ENCODE data around the gene TMEM132C. TPM values are rescaled to one million over a fixed set of nuclear protein-coding genes. Genes with fewer than 3 reads are reported as not detected.

The TMEM132C gene
- polyA plus RNA-seq, 1 donor = 1.3 TPM

DNA sequence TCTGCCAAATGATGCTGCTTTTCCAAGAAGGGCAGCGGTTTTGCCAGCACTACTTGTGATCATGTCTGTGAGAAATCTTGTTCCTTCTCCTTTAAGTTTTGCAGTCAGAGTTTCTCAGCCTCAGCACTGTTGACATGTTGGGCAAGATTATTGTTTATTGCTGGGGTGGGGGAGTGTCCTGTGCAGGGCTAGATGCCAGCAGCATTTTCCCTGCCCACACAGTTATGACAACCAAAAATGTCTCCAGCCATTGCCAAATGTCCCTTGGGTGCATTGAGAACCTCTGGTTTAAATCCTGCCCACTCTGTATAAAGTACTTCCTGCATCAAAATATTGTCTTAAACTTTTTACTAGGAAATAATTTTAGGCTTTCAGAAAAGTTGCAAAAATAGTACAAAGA, 20.0 kb downstream of the TMEM132C start:
- no CpG with 5 or more reads among the region's 1 CpG for WGBS (ENCODE audit: insufficient coverage, low lambda C conversion rate)
- Histone ChIP-seq H3K27ac (ENCODE audit: low read length) (no peak overlapping the region), H3K4me1 (ENCODE audit: control insufficient read depth, insufficient read depth, low read length) (no peaks in the 10 kb centered on the region), H3K4me3 (ENCODE audit: low read length) (no peak overlapping the region), H3K27me3 (ENCODE audit: control insufficient read depth, insufficient read depth, low read length) (no peaks in the 10 kb centered on the region), H3K9me3 (ENCODE audit: control insufficient read depth, low read depth, low read length) (no peaks in the 10 kb centered on the region), H3K36me3 (ENCODE audit: control insufficient read depth, insufficient read depth, low read length) (no peaks in the 10 kb centered on the region)
- DNase-seq = no peak

DNA sequence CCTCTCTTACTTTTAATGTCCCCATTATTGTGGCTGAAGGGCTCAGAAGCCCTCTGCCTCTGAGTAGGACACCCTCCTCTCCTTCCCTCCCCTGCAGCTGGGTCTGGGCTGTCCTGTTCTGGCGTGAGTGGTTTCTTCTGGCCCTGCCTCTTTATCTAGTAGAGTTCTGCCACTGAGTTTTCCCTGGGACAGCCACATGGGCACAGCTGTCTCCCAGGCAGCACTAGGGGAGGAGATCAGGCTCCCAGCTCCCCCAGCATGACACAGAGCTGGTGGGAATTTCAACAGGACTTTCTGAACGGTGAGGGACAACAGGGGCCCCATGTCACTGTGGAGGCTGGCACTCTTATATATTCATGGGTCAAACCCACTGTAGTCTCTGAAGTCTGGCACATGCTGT, 21.4 kb downstream of the TMEM132C start:
- Histone ChIP-seq H3K27ac (ENCODE audit: low read length) (no peak overlapping the region), H3K4me1 (ENCODE audit: control insufficient read depth, insufficient read depth, low read length) (no peaks in the 10 kb centered on the region), H3K4me3 (ENCODE audit: low read length) (no peak overlapping the region), H3K27me3 (ENCODE audit: control insufficient read depth, insufficient read depth, low read length) (no peaks in the 10 kb centered on the region), H3K36me3 (ENCODE audit: control insufficient read depth, insufficient read depth, low read length) (no peaks in the 10 kb centered on the region), H3K9me3 (ENCODE audit: control insufficient read depth, low read depth, low read length) (no peaks in the 10 kb centered on the region)
- no CpG with 5 or more reads among the region's 2 CpGs for WGBS (ENCODE audit: insufficient coverage, low lambda C conversion rate)
- no peak for DNase-seq

DNA sequence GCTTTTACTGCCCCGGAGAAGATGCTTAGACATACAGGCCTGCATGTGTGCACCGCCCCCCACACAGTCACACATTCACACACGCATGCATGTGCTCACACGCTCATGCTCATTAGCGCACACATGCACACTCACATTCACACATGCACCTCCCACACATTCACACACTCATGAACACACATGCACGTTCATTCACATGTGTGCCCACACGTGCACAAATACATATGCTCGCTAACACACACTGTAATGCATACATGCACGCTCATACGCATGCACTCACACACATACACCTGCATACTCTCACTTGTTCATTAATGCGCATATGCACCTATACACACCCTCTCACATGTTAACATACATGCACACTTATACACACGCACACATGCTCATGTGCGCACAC, 21.9 kb downstream of the TMEM132C start:
- H3K27ac ChIP-seq (ENCODE audit: low read length) = no peak overlapping the region
- no peaks in the 10 kb centered on the region for H3K9me3 ChIP-seq (ENCODE audit: control insufficient read depth, low read depth, low read length)
- no peaks in the 10 kb centered on the region for H3K36me3 ChIP-seq (ENCODE audit: control insufficient read depth, insufficient read depth, low read length)
- no peaks in the 10 kb centered on the region for H3K27me3 ChIP-seq (ENCODE audit: control insufficient read depth, insufficient read depth, low read length)
- DNase-seq = no peak
- H3K4me3 ChIP-seq (ENCODE audit: low read length) = no peak overlapping the region
- WGBS (ENCODE audit: insufficient coverage, low lambda C conversion rate) = 93% methylated on average over 3 of the region's 13 CpGs
- H3K4me1 ChIP-seq (ENCODE audit: control insufficient read depth, insufficient read depth, low read length) = no peaks in the 10 kb centered on the region

DNA sequence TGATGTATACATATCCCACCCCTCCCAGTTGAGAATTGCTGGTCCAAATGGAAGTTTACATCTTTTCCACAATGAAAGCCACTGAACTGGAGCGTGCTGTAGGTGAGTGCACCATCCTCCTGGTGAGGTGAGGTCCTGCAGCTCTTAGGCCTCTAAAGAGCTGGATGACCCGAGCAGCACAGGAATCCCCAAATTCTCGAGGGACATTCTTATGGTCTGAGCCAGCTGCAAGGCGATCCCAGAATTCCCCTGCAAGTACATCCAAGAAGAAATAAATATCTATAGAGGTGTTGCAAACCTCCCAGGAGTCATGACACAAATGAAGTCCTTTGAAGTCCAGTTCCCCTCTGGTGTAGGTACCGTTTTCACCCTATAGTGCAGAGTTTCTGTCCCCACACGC, 24.0 kb downstream of the TMEM132C start:
- no CpG with 5 or more reads among the region's 6 CpGs for WGBS (ENCODE audit: insufficient coverage, low lambda C conversion rate)
- no peaks in the 10 kb centered on the region for H3K36me3 ChIP-seq (ENCODE audit: control insufficient read depth, insufficient read depth, low read length)
- no peaks in the 10 kb centered on the region for H3K27me3 ChIP-seq (ENCODE audit: control insufficient read depth, insufficient read depth, low read length)
- H3K4me1 ChIP-seq (ENCODE audit: control insufficient read depth, insufficient read depth, low read length) = no peaks in the 10 kb centered on the region
- no peak overlapping the region for H3K4me3 ChIP-seq (ENCODE audit: low read length)
- no peak overlapping the region for H3K27ac ChIP-seq (ENCODE audit: low read length)
- H3K9me3 ChIP-seq (ENCODE audit: control insufficient read depth, low read depth, low read length) = no peaks in the 10 kb centered on the region
- DNase-seq = no peak

DNA sequence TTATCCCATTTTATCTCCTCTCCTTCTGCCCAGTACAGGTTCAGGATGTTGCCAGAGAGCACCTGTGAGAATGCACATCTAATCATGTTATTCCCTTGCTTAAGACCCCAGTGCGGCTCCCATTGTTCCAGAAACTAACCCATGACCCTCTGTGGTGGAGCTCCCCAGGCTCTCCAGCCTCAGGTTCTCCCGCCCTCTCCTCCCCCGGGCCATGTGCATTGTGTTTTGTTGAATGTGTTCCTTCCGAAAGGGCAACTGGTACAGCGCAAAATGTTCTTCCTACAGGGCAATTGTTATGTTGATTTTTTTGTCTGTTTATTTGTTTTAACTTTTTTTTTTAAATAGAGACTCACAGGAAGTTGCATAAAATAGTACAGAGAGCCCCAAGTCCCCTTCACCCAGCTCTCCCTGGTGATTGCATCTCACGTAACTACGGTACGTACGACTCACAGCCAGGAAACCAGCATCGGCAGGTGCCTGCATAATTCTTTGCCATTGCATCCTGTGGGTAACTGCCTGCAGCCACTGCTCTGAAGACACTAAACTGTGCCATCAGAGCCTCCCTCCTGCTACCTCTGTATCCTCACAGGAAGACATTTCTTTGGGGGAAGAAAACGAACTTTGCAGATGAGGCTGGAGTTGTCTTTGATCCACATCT, 31.2 kb downstream of the TMEM132C start:
- Histone ChIP-seq H3K4me3 (ENCODE audit: low read length) (no peak overlapping the region), H3K36me3 (ENCODE audit: control insufficient read depth, insufficient read depth, low read length) (no peaks in the 10 kb centered on the region), H3K4me1 (ENCODE audit: control insufficient read depth, insufficient read depth, low read length) (no peaks in the 10 kb centered on the region), H3K9me3 (ENCODE audit: control insufficient read depth, low read depth, low read length) (no peaks in the 10 kb centered on the region), H3K27me3 (ENCODE audit: control insufficient read depth, insufficient read depth, low read length) (no peaks in the 10 kb centered on the region), H3K27ac (ENCODE audit: low read length) (no peak overlapping the region)
- no CpG with 5 or more reads among the region's 11 CpGs for WGBS (ENCODE audit: insufficient coverage, low lambda C conversion rate)
- no peak for DNase-seq

DNA sequence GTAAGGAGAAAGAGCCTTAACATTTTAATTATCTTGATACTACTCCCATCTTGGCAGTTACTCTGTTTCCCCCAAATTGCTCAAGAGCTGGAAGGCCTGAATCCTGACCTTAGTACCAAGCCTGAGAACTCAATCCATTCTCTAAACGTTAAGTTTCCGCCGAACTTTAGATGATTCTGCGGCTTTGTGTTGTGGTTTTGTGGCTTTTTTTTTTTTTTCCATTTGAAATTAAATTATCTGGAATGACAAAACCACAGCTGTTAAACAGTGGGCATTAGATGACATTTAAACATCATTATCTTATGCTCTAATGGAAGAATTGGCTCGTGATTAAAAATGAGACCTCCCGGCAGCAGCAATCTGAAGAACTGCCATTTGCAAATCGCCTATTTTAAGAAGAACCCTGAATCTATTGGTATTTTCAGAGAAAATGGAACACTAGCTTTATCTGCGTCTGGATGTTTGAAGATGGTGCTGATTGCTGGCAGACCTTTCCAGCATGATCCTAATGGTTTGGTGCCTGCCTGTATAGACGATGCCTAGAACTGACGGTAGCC, 38.4 kb downstream of the TMEM132C start:
- DNase-seq = no peak
- Histone ChIP-seq H3K4me3 (ENCODE audit: low read length) (no peak overlapping the region), H3K36me3 (ENCODE audit: control insufficient read depth, insufficient read depth, low read length) (no peaks in the 10 kb centered on the region), H3K9me3 (ENCODE audit: control insufficient read depth, low read depth, low read length) (no peaks in the 10 kb centered on the region), H3K27ac (ENCODE audit: low read length) (no peak overlapping the region), H3K27me3 (ENCODE audit: control insufficient read depth, insufficient read depth, low read length) (no peaks in the 10 kb centered on the region), H3K4me1 (ENCODE audit: control insufficient read depth, insufficient read depth, low read length) (no peaks in the 10 kb centered on the region)
- 100% methylated on average over 1 of the region's 10 CpGs for WGBS (ENCODE audit: insufficient coverage, low lambda C conversion rate)

DNA sequence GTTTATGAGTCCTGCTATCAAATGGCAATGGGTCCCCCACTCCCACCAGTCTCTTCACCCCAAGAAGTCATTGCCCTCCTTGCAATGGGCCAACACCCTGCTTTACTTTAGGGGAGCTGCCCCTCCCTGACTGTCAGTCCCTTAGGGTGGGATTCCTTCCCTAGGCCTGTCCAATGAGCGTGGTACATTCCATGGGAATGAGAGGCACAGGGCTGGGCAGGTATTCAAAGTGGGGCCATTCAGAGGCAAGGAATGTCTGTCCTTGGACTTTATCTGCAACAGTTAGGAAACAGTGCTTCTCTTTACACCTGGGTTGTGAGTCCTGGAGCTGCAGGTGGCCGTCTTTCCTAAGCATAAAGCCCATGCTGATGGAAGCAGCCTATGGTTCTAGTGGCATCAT, 40.8 kb downstream of the TMEM132C start:
- no CpG with 5 or more reads among the region's 2 CpGs for WGBS (ENCODE audit: insufficient coverage, low lambda C conversion rate)
- no peak overlapping the region for H3K4me3 ChIP-seq (ENCODE audit: low read length)
- H3K9me3 ChIP-seq (ENCODE audit: control insufficient read depth, low read depth, low read length) = no peaks in the 10 kb centered on the region
- DNase-seq = no peak
- H3K27ac ChIP-seq (ENCODE audit: low read length) = no peak overlapping the region
- no peaks in the 10 kb centered on the region for H3K4me1 ChIP-seq (ENCODE audit: control insufficient read depth, insufficient read depth, low read length)
- no peaks in the 10 kb centered on the region for H3K27me3 ChIP-seq (ENCODE audit: control insufficient read depth, insufficient read depth, low read length)
- H3K36me3 ChIP-seq (ENCODE audit: control insufficient read depth, insufficient read depth, low read length) = no peaks in the 10 kb centered on the region

DNA sequence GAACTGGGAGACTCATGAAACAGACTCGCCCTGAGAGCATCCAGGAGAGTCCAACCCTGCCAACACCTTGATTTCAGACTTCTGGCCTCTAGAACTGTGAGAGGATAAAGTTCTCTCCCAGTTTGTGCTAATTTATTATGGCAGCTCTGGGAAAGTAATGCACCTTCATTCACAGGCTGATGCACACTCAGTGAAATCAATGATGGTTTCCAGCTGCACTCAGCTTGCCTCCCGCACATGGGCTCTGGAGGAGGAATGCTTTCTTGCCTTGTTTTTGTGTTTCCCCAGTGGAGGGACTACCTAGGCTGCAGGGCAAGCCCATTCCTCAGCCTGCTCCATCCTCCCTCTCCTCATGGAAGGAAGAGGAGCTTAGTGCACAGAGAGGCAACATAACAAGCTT, 45.7 kb downstream of the TMEM132C start:
- H3K9me3 ChIP-seq (ENCODE audit: control insufficient read depth, low read depth, low read length) = no peaks in the 10 kb centered on the region
- no peaks in the 10 kb centered on the region for H3K27me3 ChIP-seq (ENCODE audit: control insufficient read depth, insufficient read depth, low read length)
- no peaks in the 10 kb centered on the region for H3K4me1 ChIP-seq (ENCODE audit: control insufficient read depth, insufficient read depth, low read length)
- H3K27ac ChIP-seq (ENCODE audit: low read length) = no peak overlapping the region
- no peak for DNase-seq
- H3K36me3 ChIP-seq (ENCODE audit: control insufficient read depth, insufficient read depth, low read length) = no peaks in the 10 kb centered on the region
- no CpG with 5 or more reads among the region's 2 CpGs for WGBS (ENCODE audit: insufficient coverage, low lambda C conversion rate)
- H3K4me3 ChIP-seq (ENCODE audit: low read length) = no peak overlapping the region

DNA sequence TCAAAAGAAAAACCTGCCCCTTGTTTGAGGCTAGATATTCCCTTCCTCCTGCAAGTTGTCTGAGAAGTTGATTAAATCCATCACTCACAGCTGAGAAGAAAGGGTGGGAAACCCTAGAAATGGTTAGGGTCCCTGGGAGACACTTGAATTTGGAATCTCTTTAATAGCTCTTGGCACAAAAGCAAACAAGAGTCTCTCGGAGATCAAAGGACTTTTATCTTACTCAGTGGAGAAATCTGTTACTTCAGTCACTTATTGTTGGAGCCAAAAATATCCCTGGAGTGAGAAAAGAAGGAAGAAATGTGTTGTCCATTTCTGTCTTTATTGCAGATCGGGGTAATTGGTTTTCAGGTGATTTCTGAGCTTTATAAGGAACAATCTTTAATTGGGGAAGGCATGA, 47.0 kb downstream of the TMEM132C start:
- Histone ChIP-seq H3K27me3 (ENCODE audit: control insufficient read depth, insufficient read depth, low read length) (no peaks in the 10 kb centered on the region), H3K36me3 (ENCODE audit: control insufficient read depth, insufficient read depth, low read length) (no peaks in the 10 kb centered on the region), H3K4me1 (ENCODE audit: control insufficient read depth, insufficient read depth, low read length) (no peaks in the 10 kb centered on the region), H3K9me3 (ENCODE audit: control insufficient read depth, low read depth, low read length) (no peaks in the 10 kb centered on the region), H3K27ac (ENCODE audit: low read length) (no peak overlapping the region), H3K4me3 (ENCODE audit: low read length) (no peak overlapping the region)
- DNase-seq = no peak
- 0% methylated on average over 1 of the region's 2 CpGs for WGBS (ENCODE audit: insufficient coverage, low lambda C conversion rate)

DNA sequence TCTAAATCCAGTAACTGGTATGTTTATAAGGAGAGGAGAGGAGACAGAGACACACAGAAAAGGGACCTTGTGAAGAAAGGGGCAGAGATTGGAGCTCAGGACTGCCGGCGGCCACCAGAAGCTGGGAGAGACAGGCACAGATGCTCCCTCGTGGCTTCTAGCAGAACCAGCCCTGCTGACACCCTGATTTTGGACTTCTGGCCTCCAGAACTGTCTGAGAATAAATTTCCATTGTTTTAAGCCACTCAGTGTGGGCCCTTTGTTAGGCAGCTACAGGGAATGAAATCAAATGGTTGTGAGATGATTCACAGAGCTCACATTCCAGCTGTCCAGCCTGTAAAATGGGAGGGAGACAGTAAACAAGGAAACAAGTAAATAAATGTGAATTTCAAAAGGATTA, 47.6 kb downstream of the TMEM132C start:
- Histone ChIP-seq H3K36me3 (ENCODE audit: control insufficient read depth, insufficient read depth, low read length) (no peaks in the 10 kb centered on the region), H3K4me3 (ENCODE audit: low read length) (no peak overlapping the region), H3K4me1 (ENCODE audit: control insufficient read depth, insufficient read depth, low read length) (no peaks in the 10 kb centered on the region), H3K27me3 (ENCODE audit: control insufficient read depth, insufficient read depth, low read length) (no peaks in the 10 kb centered on the region), H3K27ac (ENCODE audit: low read length) (no peak overlapping the region), H3K9me3 (ENCODE audit: control insufficient read depth, low read depth, low read length) (no peaks in the 10 kb centered on the region)
- DNase-seq = no peak
- 90% methylated on average over 2 of the region's 3 CpGs for WGBS (ENCODE audit: insufficient coverage, low lambda C conversion rate)

DNA sequence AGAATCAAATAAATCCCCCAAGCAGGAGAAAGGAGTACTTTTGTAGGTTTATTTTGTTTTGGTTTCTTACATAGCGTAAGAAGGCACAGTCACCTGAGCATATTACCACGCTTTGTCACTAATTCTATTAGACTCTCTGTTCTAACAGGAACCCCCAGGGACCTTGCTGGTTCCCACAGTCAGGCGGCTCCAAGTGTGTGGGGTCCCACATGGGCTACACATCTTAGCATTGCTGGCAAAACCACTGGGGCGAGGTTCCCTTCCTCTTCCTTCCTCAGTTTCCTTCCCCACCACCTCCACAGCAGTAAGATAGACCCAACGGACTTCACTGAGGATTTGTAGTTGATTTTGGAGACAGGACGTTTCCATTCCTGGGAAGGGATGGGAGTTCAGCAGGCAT, 49.1 kb downstream of the TMEM132C start:
- WGBS (ENCODE audit: insufficient coverage, low lambda C conversion rate) = no CpG with 5 or more reads among the region's 6 CpGs
- H3K27me3 ChIP-seq (ENCODE audit: control insufficient read depth, insufficient read depth, low read length) = no peaks in the 10 kb centered on the region
- DNase-seq = no peak
- no peaks in the 10 kb centered on the region for H3K9me3 ChIP-seq (ENCODE audit: control insufficient read depth, low read depth, low read length)
- no peaks in the 10 kb centered on the region for H3K4me1 ChIP-seq (ENCODE audit: control insufficient read depth, insufficient read depth, low read length)
- H3K27ac ChIP-seq (ENCODE audit: low read length) = no peak overlapping the region
- no peaks in the 10 kb centered on the region for H3K36me3 ChIP-seq (ENCODE audit: control insufficient read depth, insufficient read depth, low read length)
- H3K4me3 ChIP-seq (ENCODE audit: low read length) = no peak overlapping the region

Measured in large intestine (tissue), 3 donors.